GM18861 (cell line): ENCODE data around the gene CCSAP.
A peak's percentile ranks its signal among the peaks of the same experiment; 100 is the strongest.
"Not testable (repeated sequence)": the region's sequence is repeated elsewhere in the genome, so short reads cannot be mapped to it uniquely, and the experiment has no call there.

Source experiments
- ATAC-seq: cut with Tn5 transposase; IDR thresholded peaks from one replicate; pipeline ENCODE4 v1.9.1; 2021; ENCODE audit not compliant: unreplicated experiment

Gene CCSAP

DNA sequence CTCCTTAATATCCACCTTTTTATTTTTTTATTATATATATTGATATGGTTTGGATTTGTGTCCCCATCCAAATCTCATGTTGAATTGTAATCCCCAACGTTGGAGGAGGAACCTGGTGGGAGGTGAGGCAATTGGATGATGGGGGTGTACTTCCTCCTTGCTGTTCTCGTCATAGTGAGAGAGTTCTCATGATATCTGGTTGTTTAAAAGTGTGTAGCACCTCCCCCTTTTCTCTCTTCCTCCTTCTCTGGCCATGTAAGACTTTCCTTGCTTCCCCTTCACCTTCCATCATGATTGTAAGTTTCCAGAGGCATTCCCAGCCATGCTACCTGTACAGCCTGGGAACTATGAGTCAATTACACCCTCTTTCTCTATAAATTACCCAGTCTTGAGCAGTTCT, 22.7 kb upstream of the CCSAP start:
- no peak for ATAC-seq

DNA sequence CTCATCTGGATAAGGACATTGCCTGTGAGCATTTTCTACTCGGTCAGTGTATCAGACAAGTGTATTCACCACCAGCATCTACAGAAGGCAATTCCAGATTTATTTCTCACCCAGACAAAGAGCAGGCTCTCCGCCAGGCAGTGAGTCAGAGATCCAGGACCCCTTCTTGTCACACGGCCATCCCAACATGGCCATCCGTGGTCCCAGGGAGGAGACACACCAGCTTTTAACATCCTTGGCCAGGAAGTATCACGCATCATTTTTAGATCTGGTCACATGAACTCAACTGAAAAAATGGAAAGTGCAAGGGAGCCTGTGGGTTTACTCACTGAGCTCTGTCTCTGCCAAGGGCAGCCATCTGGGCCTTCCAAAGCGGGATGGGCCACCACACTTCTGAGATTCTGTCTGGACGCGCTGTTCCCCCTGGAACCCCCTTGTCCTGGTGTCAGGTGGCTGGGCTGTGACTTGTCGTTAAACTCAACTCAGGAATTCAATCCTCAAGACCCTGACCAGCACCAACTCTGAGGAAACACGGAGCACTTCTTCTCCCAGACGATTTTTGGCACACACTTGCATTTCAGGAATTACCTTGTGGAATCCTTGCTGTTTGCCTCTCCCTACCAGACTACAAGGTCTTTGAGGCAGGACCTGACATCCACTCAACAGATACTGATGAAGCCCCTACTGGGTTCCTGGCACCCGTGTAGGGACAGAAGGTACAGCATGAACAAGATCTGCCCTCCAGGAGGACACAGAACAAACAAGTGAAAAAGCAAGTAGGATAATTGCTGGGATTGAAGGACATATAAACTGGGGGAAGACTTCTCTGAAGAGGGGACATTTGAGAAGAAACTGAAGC, 21.6 kb upstream of the CCSAP start:
- no peak for ATAC-seq

DNA sequence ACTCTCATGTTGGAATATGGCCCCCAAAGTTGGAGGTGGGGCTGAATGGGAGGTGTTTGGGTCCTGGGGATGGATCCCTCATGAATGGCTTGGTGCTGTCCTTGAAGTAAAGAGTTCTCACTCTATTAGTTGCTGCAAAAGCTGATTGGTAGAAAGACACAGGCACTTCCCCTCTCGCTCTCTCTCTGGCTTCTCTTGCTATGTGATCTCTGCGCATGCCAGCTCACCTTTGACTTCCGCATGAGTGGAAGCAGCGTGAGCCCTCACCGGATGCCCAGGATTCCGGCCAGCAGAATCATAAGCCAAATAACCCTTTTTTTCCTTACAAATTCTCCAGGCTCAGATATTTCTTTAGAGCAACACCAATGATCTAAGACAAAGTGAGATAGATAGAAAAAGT, 20.9 kb upstream of the CCSAP start:
- ATAC-seq = no peak

- ATAC-seq = no peak
Observed at GRCh38 chr1:229360420-229360819, 17.6 kb upstream of the CCSAP start.

DNA sequence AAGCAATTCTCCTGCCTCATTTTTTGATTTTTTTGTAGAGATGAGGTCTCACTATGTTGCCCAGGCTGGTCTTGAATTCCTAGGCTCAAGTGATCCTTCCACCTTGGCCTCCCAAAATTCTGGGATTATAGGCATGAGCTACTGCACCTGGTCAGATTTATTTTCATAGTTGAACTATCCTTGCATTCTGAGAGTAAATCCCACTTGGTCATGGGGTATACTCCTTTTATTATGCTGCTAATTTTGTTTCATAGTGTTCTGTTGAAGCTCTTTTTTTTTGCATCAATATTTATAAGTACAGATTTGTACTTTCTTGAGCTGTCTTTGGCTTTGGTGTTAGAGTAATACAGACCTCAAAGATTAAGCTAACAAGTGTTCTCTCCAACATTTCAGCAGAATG, 12.8 kb upstream of the CCSAP start:
- no peak for ATAC-seq

DNA sequence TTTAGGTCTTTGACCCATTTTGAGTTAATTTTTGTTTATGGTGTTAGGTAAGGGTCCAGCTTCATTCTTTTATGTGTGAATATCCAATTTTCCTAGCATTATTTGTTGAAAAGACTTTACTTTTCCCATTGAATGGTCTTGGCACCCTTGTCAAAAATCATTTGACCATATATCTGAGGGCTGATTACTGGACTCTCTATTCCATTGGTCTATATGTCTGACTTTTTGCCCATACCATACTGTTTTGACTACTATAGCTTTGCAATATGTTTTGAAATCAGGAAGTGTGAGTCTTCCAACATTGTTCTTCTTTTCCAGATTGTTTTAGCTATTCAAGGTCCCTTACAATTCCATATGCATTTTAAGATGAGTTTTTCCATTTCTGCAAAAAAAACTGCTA, 11.4 kb upstream of the CCSAP start:
- ATAC-seq = no peak

DNA sequence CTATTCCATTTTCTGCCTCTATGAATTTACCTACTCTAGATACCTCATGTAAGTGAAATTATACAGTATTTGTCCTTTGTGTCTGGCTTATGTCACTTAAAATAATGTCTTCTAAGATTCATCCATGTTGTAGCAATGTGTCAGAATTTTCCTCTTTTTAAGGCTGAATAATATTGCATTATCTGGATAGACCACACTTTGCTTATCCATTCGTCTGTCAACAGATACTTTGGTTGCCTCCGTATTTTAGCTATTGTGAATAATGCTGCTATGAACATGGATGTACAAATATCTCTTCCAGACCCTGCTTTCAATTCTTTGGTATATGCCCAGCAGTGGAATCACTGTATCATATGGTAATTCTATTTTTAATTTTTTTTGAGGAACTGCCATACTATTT, 10.1 kb upstream of the CCSAP start:
- no peak for ATAC-seq

DNA sequence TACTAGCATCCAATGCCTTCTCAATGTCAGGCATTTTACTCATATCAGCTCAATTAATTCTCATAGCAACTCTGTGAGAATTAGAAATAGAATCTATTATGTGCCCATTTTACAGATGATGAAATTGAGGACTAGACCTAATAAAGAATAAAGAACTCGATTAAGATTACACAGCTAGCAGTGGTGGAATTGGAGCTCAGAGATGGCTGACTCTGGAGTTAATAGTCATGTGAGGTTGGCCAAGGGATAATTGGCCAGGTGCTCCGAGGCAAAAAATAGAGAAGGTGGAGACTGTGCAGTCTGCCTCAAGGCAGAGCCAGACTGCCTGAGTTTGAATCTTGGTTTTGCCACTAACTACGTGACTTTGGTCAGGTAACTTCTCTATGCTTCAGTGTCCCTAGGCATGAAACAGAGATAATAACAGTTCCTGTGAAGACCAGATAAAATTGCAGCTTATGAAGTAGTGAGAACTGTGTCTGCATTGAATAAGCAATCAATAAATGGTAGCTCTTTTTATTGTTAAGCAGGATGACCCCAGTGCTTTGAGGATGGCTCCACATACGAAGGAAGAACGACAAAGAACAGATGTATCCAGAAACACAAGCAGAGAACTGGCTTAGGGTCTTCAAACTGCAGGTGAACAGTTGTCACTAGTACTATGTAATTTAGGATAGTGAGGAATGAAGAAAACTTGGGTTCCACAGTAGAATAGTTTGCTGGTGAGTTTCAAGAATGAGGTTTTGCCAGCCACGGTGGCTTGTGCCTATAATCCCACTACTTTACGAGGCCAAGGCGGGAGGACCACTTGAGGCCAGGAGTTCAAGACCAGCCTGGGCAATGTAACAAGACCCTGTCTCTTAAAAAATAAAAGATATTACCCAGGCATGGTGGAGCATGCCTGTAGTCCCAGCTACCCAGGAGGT, 6.9 kb upstream of the CCSAP start:
- no peak for ATAC-seq

DNA sequence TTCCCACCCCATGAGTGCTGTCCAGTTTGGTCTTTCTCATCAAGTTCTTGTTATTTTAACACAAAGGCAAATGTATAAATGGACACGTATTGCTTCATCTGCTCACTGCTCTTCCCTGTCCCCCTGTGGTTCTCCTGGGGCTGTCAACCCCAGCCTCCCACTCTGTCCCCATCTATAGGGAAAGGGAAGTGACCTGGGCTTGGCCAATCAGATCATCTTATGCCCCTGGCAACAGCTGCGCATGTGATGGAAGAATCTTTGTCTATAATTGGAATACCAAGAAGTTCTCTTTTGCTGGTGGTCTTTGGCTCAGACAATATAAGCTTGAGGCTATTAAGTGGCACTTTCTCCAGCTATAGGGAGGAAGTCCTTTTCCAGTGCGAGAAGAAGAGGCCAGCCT, 4.7 kb upstream of the CCSAP start:
- ATAC-seq = no peak

- no peak for ATAC-seq
Observed at GRCh38 chr1:229344937-229345684, 2.3 kb upstream of the CCSAP start.

GRCh38 chr1:229344139-229344538, 1.3 kb upstream of the CCSAP start:
- no peak for ATAC-seq

DNA sequence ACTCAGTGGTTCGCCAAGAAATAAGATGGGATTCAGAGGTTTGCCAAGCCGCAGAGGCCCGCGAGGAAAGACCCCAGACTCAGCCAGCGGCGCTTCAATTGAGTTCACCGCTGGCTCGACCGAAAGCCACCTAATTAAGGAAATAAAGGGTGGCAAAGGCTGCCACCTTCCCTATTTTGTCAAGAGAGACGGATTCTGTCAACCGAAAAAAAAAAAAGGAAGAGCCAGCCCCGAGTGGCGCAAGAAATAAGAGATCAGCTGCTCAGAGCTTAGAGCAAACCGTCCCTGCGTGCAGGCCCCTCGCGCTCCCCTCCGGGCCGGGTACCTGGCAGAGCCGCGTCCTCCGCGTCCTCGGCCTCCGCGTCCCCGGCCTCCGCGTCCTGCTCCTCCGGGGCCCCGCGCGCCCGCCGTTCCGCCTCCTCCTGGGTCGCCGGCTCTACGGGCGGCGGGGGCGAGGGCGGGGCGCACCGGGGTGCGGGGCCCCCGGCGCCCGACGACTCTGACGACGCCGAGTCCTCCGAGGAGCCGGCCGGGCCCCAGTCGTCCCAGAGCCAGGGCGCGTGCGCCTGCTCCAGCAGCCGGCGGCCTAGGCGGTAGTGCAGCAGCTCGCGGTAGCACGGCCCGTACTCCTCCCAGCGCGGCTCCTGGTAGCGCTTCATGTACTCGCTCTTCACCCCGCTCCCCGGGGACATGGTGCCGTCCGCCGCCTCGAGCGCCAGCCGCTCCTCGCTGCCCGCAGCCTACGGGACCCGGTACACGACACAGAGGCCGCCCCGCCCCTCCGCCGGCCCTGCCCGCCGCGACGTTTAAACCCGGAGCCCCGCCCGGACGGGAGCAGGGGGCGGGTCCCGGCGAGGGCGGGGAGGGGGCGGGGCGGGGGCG, 832 bp downstream of the CCSAP start:
- peak; percentile 45 for ATAC-seq

- ATAC-seq = no peak
Observed at GRCh38 chr1:229340496-229340895, 2.4 kb downstream of the CCSAP start.

GRCh38 chr1:229339520-229339919, 3.3 kb downstream of the CCSAP start:
- ATAC-seq = no peak

DNA sequence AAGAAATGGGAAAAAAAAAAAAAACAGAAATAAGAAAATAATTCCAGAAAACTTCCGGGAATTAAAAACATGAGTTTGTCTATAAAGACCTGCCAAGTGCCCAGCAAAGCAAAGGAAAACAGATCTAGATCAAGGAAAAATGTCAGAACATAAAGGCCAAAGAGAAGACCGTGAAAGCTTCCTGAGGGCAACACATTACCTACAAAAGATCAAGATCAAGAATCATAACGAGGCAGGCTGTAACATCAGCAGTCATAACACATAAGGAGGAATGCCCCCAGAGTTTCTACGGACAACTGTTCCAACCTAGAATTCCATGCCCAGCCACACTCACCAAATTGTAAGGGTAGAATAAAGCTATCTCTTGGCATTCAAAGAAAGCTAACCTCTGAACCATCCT, 3.8 kb downstream of the CCSAP start:
- no peak for ATAC-seq

- ATAC-seq = no peak
Observed at GRCh38 chr1:229336345-229336744, 6.5 kb downstream of the CCSAP start.

GRCh38 chr1:229334716-229335115, 8.1 kb downstream of the CCSAP start:
- ATAC-seq = no peak

GRCh38 chr1:229334269-229334668, 8.6 kb downstream of the CCSAP start:
- no peak for ATAC-seq

GRCh38 chr1:229328598-229329362, 14.1 kb downstream of the CCSAP start:
- no peak for ATAC-seq

DNA sequence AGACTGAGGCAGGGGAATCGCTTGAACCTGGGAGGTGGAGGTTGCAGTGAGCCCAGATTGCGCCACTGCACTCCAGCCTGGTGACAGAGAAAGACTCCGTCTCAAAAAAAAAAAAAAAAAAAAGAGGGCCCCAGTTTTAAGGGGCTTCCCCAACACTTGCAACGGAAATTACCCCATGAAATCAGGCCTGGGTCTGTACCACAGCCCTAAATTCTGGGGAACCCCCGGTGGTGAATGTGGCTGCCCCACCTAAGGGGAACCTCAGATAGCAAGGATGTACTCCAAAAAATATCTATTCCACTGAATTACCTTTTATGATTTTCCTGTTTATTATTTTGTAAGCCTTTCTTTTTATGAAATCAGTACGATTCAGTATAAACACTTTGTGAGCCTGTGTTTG, 15.1 kb downstream of the CCSAP start:
- ATAC-seq = not testable (repeated sequence)
